Measurements from ENCODE around the gene FGD6.
"Not testable (repeated sequence)": the region's sequence is repeated elsewhere in the genome, so short reads cannot be mapped to it uniquely, and the experiment has no call there.

FGD6 gene

DNA sequence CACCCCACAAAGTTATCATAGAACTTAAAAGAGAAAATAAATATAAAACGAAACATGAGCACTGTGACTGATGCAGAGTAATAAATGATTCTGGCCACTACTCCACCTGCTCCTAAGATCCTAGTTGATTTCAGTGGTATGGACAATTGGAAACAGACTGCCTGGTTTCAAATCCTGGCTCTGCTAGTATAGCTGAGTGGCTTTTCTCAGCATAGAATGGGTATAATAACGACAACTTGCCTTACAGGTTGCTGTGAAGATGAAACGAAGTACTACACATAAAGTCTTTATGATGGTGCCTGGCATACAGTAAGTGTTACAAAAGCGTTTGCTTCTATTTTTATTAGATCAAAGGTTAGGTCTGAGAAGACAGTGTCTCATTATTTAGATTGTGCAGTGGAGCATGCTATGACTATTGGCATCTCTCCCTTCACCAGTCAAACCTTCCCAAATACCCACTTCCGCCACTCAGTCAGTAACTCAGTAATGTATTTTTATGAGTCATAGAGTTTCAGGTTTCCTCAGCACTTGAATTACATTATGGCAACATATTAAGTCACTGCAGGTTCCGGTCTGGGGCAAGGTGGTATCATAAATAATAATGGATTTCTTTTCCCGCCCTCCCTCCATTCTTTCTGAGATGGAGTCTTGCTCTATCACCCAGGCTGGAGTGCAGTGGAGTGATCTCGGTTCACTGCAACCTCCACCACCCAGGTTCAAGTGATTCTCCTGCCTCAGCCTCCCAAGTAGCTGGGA is 114.2 kb downstream of the FGD6 start:
- DNase-seq (ENCODE audit: low read depth), result peak; percentile 59
- TF ChIP-seq, protein P1, sequence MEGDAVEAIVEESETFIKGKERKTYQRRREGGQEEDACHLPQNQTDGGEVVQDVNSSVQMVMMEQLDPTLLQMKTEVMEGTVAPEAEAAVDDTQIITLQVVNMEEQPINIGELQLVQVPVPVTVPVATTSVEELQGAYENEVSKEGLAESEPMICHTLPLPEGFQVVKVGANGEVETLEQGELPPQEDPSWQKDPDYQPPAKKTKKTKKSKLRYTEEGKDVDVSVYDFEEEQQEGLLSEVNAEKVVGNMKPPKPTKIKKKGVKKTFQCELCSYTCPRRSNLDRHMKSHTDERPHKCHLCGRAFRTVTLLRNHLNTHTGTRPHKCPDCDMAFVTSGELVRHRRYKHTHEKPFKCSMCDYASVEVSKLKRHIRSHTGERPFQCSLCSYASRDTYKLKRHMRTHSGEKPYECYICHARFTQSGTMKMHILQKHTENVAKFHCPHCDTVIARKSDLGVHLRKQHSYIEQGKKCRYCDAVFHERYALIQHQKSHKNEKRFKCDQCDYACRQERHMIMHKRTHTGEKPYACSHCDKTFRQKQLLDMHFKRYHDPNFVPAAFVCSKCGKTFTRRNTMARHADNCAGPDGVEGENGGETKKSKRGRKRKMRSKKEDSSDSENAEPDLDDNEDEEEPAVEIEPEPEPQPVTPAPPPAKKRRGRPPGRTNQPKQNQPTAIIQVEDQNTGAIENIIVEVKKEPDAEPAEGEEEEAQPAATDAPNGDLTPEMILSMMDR (conservative IDR thresholded peaks at IDR 0.05; ENCODE audit: low read length), result no peak
- no peak overlapping the region for H3K4me3 ChIP-seq (ENCODE audit: low read length)

DNA sequence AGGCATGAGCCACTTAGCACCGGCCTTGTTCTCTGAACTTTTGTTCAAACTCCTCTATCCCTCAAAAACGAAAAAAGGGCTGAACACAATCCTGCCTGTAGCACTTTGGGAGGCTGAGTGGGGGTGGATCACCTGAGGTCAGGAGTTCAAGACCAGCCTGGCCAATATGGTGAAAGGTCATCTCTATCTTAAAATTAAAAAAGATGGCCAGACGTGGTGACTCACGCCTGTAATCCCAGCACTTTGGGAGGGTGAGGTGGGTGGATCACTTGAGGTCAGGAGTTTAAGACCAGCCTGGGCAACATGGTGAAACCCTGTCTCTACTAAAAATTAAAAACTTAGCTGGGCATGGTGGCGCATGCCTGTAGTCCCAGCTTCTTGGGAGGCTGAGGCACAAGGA is 115.3 kb downstream of the FGD6 start:
- not testable (repeated sequence) for DNase-seq (ENCODE audit: low read depth)

DNA sequence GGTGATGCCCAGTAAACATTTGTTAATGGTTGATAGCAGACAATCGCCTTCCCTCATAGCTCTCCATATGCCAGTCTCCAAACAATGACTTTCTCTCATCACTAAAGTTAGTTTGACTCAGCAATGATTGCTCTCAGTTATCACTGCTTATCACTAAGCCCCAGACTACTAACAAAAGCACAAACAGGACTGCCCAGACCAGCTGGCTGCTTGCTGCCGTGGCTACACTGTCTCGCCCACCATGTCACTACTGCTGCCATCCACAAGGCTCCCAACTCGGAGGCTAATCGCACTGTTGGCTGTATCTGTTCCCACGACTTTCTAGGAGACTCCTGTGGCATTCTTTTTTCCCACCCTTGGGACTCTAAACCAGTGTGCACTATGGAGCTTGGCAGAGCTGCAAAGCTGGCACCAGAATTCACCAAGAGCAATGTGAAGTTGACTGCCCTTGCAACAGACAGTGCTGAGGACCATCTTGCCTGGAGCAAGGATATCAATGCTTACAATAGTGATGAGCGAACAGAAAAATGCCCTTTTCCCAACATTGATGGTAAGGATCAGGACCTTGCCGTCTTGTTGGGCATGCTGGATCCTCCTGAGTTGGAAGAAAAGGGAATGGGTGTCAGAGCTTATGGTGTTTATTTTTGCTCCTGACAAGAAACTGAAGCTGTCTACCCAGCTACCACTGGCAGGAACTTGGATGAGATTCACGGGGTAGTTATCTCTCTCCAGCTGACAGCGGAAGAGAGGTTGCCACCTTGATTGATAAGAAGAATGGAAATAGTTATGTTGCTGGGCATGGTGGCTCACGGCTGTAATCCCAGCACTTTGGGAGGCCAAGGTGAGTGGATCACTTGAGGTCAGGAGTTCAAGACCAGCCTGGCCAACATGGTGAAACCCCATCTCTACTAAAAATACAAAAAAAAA is 116.7 kb downstream of the FGD6 start:
- H3K4me3 ChIP-seq (ENCODE audit: low read length), result no peak overlapping the region
- TF ChIP-seq, protein P1 (conservative IDR thresholded peaks at IDR 0.05; ENCODE audit: low read length), result no peak
- DNase-seq (ENCODE audit: low read depth), result no peak

More for the DNA sequence above, 115.3 kb downstream of the FGD6 start:
- not testable (repeated sequence) for H3K4me3 ChIP-seq (ENCODE audit: low read length)

DNA sequence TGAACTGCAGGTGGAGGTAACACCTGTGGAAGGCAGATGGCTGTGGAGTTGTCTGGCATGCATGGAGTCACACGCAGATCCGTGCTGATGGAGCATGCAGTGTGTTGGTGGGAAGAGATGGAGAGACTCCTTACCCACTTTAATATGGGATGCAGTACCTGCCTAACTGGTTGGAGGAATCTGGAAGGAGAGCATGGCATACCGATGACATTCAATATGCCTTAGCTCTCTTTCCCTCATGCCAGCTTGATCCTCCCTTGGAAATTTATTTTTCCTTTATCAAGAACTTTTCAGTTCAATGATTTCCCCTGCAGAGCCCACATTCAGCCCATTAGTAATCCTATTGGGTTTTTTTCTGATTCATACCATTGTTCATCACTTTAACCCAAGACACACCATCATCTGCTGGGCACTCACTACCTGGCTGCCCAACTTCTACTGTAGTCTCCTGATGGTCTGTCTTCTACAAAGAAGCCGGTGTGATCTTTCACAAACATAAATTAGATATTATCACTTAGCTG is 117.9 kb downstream of the FGD6 start:
- H3K4me3 ChIP-seq (ENCODE audit: low read length), result no peak overlapping the region
- DNase-seq (ENCODE audit: low read depth), result no peak
- TF ChIP-seq, protein P1 (conservative IDR thresholded peaks at IDR 0.05; ENCODE audit: low read length), result no peak

DNA sequence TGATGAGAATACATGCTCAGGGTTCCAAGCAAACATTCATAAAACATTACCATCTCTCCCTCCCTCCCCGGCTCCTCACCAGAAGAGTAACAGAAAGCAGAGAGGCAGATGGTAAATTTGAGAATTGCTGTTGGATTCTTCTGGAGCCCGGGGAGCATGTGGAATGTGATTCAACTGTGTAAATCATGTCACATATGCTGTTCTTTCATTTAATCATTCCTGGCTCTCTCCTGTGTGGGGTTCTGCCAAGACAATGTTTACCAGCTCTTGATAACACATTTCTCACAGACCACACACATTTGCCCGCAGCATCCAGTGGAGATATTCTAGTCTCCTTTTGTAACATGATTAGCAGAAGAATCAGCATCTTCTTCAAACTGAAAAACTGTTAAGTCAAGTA is 120.4 kb downstream of the FGD6 start:
- TF ChIP-seq, protein P1 (conservative IDR thresholded peaks at IDR 0.05; ENCODE audit: low read length), result no peak
- DNase-seq (ENCODE audit: low read depth), result peak; percentile 80
- no peak overlapping the region for H3K4me3 ChIP-seq (ENCODE audit: low read length)

DNA sequence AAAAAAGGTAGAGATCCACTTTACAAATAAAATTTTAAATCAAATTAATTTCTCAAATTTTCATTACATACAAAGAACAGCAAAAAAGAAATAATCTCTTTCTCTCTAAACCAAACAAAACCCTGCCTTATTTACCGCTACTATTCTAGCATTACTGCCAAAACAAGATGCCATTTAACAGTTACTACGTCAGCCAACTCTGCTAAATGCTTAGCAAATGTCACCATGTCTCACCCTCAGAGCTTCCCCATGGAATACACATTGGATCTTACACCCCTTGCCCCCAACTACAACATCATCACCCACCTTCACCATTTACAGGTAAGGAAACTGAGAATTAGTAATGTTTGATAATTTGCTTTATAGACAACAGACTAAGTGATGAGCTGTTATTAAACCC is 120.9 kb downstream of the FGD6 start:
- H3K4me3 ChIP-seq (ENCODE audit: low read length), result no peak overlapping the region
- TF ChIP-seq, protein P1 (conservative IDR thresholded peaks at IDR 0.05; ENCODE audit: low read length), result no peak
- no peak for DNase-seq (ENCODE audit: low read depth)

DNA sequence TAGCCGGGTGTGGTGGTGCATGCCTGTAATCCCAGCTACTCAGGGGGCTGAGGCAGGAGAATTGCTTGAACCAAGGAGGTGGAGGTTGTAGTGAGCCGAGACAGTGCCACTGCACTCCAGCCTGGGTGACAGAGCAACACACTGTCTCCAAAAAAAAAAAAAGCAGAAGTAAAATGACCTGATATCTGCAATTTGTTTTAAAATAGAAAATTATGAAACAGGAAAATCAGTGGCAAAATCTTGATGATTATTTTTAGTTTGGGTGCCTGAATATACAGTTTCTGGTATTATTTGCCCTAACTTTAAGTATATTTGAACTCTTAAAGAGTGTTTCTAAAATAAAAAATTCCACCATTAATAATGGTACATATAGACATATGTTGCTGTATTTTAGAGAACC is 121.4 kb downstream of the FGD6 start:
- not testable (repeated sequence) for DNase-seq (ENCODE audit: low read depth); H3K4me3 ChIP-seq (ENCODE audit: low read length)

DNA sequence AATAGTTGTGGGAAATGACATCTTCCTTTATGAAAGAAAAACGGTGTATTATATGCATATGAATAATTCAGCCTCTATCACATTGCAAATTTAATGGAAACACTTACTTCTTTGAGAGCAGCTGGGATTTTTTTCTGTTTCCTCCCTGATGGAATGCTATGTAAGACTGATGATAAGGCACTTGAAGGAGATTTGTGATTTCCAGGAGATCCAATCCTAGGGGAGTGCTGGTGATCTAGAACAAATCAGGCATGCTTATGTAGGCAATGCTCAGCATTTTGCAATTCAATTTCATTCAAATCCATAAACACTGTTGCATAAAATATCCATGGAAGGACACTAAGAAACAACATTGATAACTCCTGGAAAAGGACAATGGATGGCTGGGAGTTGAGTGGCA is 127.8 kb downstream of the FGD6 start:
- H3K4me3 ChIP-seq (ENCODE audit: low read length), result no peak overlapping the region
- DNase-seq (ENCODE audit: low read depth), result no peak
- TF ChIP-seq, protein P1 (conservative IDR thresholded peaks at IDR 0.05; ENCODE audit: low read length), result no peak

Measured in AG10803 (cell line).